Mucosa of rectum (tissue), 2 donors: ENCODE measurements around the gene GANAB.
"Not testable (repeated sequence)": the region's sequence is repeated elsewhere in the genome, so short reads cannot be mapped to it uniquely, and the experiment has no call there.

ENCODE experiments used
- H3K27ac ChIP-seq, 2 donors: one replicate each; pipeline ENCODE4 v1.7.0; 2013; ENCODE audit warnings: inconsistent platforms in 2 of 2, low read depth in 2 of 2, low read length in 2 of 2
- H3K27me3 ChIP-seq, 2 donors: one replicate each; pipeline ENCODE4 v1.7.0; 2013; ENCODE audit warnings: low read length in 2 of 2; ENCODE audit not compliant: control insufficient read depth in 2 of 2, insufficient read depth in 2 of 2
- H3K36me3 ChIP-seq, 2 donors: one replicate each; pipeline ENCODE4 v1.7.0; 2013; ENCODE audit warnings: low read length in 2 of 2; ENCODE audit not compliant: control insufficient read depth in 2 of 2, insufficient read depth in 2 of 2
- H3K4me1 ChIP-seq, 2 donors: one replicate each; pipeline ENCODE4 v1.7.0; 2013; ENCODE audit warnings: low read length in 2 of 2, mild to moderate bottlenecking in 1 of 2; ENCODE audit not compliant: control insufficient read depth in 2 of 2, insufficient read depth in 2 of 2
- H3K4me3 ChIP-seq, 2 donors: one replicate each; pipeline ENCODE4 v1.7.0; 2013; ENCODE audit warnings: low read length in 2 of 2
- H3K9ac ChIP-seq, 2 donors: one replicate each; pipeline ENCODE4 v1.7.0; 2013; ENCODE audit warnings: low read length in 2 of 2, low read depth in 1 of 2, mild to moderate bottlenecking in 1 of 2
- H3K9me3 ChIP-seq, 2 donors: one replicate each; pipeline ENCODE4 v1.7.0; 2013; ENCODE audit warnings: low read length in 2 of 2; ENCODE audit not compliant: control insufficient read depth in 2 of 2
- donor health status: healthy.
- donor health status: Normal muscosa, but diverticular disease.

GANAB gene

GRCh38 chr11:62645946-62646824, at the start of gene GANAB:
Gene GANAB (minus strand): TSS chr11:62646613. CDS start chr11:62646599, 14 bp downstream.
- Histone ChIP-seq H3K36me3 (peaks cover 12 to 30% of the 10 kb centered on the region in 2 donors), H3K9me3 (no peaks in the 10 kb centered on the region), H3K27ac (peak within 1 kb of the TSS; percentile 70 to 91), H3K27me3 (no peaks in the 10 kb centered on the region), H3K4me3 (peak within 1 kb of the TSS; percentile 72 to 94), H3K9ac (peak within 1 kb of the TSS; percentile 84 to 85), H3K4me1 (peaks cover 11 to 16% of the 10 kb centered on the region in 2 donors)

GRCh38 chr11:62694455-62695167, 48.2 kb upstream of the GANAB start:
- no peaks in the 10 kb centered on the region for H3K9me3 ChIP-seq
- H3K4me1 ChIP-seq, result peaks cover 0 to 2% of the 10 kb centered on the region in 2 donors
- H3K27me3 ChIP-seq, result no peaks in the 10 kb centered on the region
- peaks cover 20 to 30% of the 10 kb centered on the region in 2 donors for H3K36me3 ChIP-seq
- H3K27ac ChIP-seq, result no peak overlapping the region
- H3K4me3 ChIP-seq, result no peak overlapping the region
- H3K9ac ChIP-seq, result no peak overlapping the region

DNA sequence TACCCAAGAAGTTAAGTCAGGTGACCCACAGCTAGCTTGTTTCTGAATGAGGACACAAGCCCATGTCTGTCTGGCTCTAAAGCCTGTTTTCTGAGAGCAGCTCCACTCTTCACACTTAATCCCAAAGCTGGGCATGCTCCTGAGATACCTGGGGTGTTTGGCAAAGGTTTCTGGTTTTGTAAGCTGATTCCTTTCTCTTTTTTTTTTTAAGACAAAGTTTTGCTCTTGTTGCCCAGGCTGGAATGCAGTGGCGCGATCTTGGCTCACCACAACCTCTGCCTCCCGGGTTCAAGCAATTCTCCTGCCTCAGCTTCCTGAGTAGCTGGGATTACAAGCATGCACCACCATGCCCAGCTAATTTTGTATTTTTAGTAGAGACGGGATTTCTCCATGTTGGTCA, 47.2 kb upstream of the GANAB start:
- not testable (repeated sequence) for H3K9me3 ChIP-seq, H3K27ac ChIP-seq, H3K27me3 ChIP-seq, H3K4me3 ChIP-seq, H3K9ac ChIP-seq, H3K4me1 ChIP-seq
- H3K36me3 ChIP-seq, result peaks cover 20 to 30% of the 10 kb centered on the region in 2 donors

DNA sequence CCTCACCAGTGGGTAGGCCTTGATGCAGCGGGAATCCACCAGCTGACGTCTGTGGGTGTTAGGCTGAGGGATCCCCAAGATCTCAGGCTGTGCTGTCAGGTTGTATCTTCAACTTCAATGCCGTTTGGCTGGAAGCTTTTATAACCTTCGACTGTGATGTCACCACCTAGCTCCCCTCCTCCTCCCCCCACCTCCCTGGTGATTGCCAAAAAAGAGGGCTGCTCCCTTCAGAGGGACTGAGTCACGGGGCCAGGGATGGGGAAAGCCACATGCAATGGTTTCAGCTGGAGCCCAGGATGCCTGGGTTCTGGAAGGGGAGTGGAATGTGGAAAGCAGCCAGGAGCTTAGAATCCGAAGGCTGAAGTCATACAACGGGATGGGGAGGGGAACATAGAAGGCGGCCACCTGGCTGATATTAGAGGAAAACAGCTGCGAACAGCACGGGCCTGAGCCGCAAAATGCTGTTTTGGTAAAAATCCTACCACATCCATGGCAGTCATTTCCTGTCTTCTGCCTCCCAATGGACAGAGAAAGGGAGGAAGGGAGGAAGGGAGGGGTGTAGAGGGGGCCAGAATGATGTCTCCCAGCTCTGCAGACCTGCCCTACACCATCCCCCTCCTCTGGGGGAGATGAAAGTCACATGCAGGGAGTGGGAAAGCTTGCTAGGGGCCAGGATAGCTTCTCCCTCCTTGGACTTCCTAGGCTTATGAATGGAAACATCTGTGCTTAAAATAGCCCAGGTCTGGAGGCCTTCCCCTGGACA, 43.2 kb upstream of the GANAB start, which contains the start of gene LRRN4CL:
Gene LRRN4CL, minus strand, starts transcription at position 110 of the 763 bp plus-strand sequence. CDS start 1,022 bp downstream, outside the sequence.
- H3K27me3 ChIP-seq, result no peaks in the 10 kb centered on the region
- H3K4me3 ChIP-seq, result peak within 1 kb of the TSS; percentile 32 to 55
- H3K9me3 ChIP-seq, result no peaks in the 10 kb centered on the region
- H3K36me3 ChIP-seq, result peaks cover 20 to 30% of the 10 kb centered on the region in 2 donors
- peak within 1 kb of the TSS in 1 of 2 donors; percentile 26 for H3K9ac ChIP-seq
- peaks cover 0 to 2% of the 10 kb centered on the region in 2 donors for H3K4me1 ChIP-seq
- H3K27ac ChIP-seq, result peak within 1 kb of the TSS; percentile 56 to 63

- Histone ChIP-seq H3K4me3 (peak overlapping the region in 1 of 2 donors; percentile 55), H3K9ac (peak overlapping the region in 1 of 2 donors; percentile 26), H3K4me1 (peaks cover 0 to 2% of the 10 kb centered on the region in 2 donors), H3K9me3 (no peaks in the 10 kb centered on the region), H3K36me3 (peaks cover 20 to 28% of the 10 kb centered on the region in 2 donors), H3K27ac (no peak overlapping the region), H3K27me3 (no peaks in the 10 kb centered on the region)
These were observed 42.1 kb upstream of the GANAB start for GRCh38 chr11:62688491-62688890.

DNA sequence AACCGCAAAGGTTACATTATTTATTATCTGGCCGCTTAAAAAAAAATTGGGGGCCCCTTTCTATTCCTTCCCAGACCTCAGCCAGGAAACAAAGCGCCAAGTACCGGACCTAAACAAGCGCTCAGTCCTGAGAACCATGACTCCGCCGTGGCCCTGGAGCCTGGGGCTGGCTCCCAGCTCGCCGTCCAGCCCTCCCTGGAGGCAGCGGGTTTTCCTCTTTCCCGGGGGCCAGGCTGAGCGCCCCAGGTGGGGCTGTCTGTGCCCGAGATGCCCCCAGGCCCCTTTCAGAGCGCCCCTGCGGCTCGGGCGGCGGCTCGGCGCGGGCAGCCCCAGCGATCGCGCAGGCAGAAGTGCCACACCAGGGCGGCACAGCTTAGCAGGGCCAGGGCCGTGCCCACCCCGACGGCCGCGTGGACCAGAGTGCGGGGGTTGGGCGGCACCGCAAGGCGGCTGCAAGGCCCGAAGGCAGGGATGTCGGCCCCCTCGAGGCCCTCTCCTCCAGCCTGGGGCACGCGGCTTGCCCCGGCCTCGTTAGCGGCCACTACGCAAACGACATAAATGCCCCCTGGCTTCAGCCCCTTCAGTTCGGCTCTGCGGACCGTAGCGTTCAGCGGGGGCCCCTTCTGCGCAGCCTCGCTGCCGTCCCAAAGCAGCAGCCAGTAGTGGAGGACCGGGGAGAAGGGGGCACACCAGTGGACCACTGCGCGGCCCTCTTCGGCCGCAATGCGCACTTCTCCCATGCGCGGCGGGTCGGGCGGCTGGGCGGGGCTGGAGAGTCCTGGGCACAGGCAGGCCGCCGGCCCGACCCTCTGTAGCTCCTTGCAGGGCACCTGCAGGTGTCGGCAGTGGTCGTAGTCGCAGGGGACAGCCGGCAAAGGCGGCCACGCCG, 41.3 kb upstream of the GANAB start:
- H3K36me3 ChIP-seq, result peaks cover 17 to 22% of the 10 kb centered on the region in 2 donors
- peaks cover 0 to 2% of the 10 kb centered on the region in 2 donors for H3K4me1 ChIP-seq
- H3K9me3 ChIP-seq, result no peaks in the 10 kb centered on the region
- no peak overlapping the region for H3K27ac ChIP-seq
- no peaks in the 10 kb centered on the region for H3K27me3 ChIP-seq
- peak overlapping the region; percentile 30 to 55 for H3K4me3 ChIP-seq
- H3K9ac ChIP-seq, result peak overlapping the region in 1 of 2 donors; percentile 38

DNA sequence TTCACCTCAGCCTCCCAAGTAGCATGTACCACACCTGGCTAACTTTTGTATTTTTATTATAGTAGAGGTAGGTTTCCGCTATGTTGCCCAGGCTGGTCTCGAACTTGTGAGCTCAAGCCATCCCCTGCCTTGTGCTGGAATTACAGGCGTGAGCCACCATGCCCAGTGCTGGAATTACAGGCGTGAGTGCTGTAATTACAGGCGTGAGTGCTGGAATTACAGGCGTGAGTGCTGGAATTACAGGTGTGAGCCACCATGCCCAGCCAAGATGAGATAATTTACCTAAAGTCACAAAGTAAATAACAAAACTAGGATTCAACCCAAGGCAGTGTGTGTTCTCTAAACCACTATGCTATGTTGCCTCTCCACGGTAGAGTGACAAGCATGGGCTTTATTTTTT, 36.1 kb upstream of the GANAB start:
- Histone ChIP-seq H3K27ac (no peak overlapping the region), H3K36me3 (peaks cover 2 to 5% of the 10 kb centered on the region in 2 donors), H3K4me3 (no peak overlapping the region), H3K9me3 (no peaks in the 10 kb centered on the region), H3K4me1 (peaks cover 12 to 13% of the 10 kb centered on the region in 2 donors), H3K27me3 (no peaks in the 10 kb centered on the region), H3K9ac (no peak overlapping the region)

GRCh38 chr11:62680825-62681240, 34.4 kb upstream of the GANAB start:
- Histone ChIP-seq H3K27ac (no peak overlapping the region), H3K9ac (no peak overlapping the region), H3K4me1 (peaks cover 13 to 14% of the 10 kb centered on the region in 2 donors), H3K9me3 (no peaks in the 10 kb centered on the region), H3K27me3 (no peaks in the 10 kb centered on the region), H3K4me3 (no peak overlapping the region), H3K36me3 (peaks cover 16 to 19% of the 10 kb centered on the region in 2 donors)
